Stimulated activated CD8-positive, alpha-beta memory T cell treated with anti-CD3 and anti-CD28 coated beads, Interleukin-12 subunit alpha, Interleukin-12 subunit beta, amount 100 ng/mL, for 24 hours (primary cell): Measurements from ENCODE around the gene EIF2A.
"Not testable (repeated sequence)": the region's sequence is repeated elsewhere in the genome, so short reads cannot be mapped to it uniquely, and the experiment has no call there.

Experiments
- DNase-seq: peaks from one replicate; pipeline ENCODE4 v3.0.0-alpha.2; 2020; ENCODE audit errors: extremely low read depth

The EIF2A gene

GRCh38 chr3:150602426-150603152 lies 56.0 kb downstream of the EIF2A start:
- no peak for DNase-seq

- DNase-seq: peak; percentile 82
Observed at GRCh38 chr3:150603153-150603979, 56.8 kb downstream of the EIF2A start, which contains the start of gene SELENOT. Gene SELENOT, plus strand, starts transcription at chr3:150603321. Its CDS starts 42 bp downstream, at chr3:150603363.

GRCh38 chr3:150603980-150604319 lies 57.4 kb downstream of the EIF2A start:
- no peak for DNase-seq

DNA sequence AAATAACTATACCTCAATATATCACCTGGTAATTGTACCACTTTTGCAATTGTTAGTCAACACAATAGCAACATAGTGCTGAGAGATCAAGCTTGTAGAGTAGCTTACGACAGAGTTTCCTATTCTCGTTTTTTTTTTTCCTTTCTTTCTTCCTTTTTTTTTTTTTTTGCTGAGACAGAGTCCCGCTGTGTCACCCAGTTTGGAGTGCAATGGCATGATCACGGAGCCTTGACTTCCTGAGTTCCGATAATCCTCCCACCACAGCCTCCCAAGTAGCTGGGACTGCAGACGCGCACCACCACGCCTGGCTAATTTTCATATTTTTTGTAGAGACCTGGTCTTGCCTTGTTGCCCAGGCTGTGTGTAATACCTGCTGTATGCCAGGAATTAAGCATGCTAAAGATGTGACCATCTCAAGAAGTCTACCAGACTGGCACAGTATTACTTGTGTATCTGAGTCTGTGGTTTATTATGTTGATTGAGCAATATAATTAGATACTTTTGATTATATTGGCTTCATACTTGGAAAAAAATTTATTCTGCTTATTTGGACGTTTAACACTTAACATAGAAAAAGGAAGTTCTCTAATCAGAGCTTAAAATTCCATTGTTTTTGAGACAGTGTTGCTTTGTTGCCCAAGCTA lies 59.5 kb downstream of the EIF2A start:
- DNase-seq: no peak

DNA sequence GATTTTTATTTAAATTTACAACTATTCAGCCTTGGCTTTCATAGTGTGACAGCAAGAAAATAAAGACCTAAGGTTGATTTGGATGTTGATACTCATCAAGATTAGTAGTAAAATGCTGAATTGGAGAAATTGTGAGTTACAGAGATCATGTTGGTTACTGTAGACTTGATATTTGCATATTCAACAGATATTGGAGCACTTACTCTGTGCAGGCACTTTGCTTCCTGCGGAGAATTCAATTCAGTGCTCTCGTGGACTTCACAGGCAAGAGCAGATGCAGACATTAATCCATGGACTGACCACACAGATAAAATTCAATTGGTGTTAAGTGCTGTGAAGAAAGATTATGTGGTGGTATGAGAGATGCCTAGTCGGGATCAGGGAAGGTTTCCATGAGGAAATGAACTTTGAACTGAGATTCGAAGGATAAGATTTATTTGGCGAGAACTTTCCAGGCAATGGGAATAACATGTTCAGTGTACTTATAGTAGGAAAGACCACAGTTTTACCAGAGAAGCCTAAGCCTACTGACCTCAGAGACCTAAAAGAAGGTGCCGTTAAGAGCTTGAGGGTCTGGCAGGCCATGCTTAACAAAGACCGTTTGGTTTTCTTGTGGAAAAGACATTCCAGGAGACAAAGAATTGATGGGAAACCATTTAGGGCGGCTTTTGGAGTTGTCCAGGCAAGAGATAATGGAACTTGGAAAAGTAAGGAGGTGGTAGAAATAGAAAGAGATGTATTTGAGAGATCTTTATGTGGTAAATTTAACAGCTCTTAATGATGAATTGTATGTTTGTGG lies 60.9 kb downstream of the EIF2A start:
- no peak for DNase-seq

DNA sequence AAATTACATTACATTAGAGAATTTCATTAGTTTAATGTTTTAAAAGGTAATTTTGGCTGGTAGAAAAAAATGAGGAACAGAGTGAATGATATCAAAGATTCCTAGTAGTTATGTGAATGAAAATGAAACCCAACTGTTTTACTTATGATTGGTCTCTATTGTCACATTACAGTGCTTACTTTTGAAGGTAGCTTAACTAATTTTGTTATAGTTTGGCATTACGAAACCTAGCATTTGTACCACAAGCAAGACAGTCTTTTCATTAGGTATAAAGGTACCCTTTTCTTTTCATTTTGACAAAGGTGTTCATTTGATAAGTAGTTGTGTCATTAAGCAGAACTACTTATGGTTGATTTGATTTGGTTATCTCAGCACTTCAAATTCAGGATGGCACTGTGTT lies 63.4 kb downstream of the EIF2A start:
- DNase-seq: no peak

- no peak for DNase-seq
Observed at GRCh38 chr3:150610785-150611184, 64.2 kb downstream of the EIF2A start.

DNA sequence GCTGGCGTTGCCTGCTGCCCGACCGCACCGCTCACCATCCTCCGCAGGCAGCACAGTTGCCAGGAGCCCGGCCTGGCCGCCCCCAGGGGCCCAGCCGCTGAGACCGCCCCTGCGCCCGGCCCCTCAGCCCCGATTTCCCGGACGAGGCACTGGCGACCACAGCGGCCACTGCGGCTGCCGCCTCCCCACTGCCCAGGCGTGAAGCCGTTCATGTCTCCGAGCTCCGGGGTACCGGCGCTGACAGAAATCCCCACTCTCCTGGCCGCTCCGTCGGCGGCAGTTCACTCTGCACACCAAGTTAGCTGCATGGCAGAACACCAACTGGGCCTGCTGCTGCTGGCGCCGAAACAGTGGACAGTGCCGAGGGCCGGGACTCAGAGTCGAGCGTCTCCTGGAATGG lies 65.1 kb downstream of the EIF2A start:
- no peak for DNase-seq

DNA sequence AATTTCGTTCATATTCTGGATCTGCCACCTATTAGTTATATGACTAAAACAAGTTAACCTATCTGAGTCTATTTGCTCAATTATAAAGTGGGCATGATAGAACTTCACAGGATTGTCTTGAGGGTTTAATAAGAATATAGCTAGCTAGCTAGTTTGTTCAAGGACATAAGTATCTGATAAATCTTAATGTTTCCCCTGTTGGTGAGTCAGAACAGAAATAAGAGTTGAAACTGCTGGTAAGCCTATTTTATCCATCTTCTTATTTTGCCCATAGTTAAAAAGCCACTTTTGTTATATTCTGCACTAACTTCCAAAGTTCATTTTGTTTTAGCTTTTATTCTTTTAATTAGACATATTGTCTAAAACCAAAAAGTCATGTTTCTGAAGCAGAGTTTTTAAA lies 65.9 kb downstream of the EIF2A start:
- DNase-seq: no peak

DNA sequence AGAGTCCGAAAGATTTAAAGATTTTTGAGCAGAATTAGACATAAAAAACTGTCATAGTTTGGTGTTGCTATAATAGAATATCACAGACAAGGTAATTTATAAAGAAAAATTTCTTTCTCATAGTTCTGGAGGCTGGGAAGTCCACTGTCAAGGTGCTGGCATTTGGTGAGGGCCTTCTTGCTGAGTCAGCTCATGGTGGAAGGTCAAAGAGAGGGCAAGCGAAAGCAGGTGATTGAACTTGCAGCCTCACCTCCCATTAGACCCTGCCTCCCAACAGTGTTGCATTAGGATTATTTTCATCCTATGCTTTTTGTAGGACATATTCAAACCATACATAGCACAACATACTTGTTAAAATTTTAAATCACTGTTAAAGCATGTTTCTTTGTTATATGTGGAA lies 66.4 kb downstream of the EIF2A start:
- DNase-seq: no peak

DNA sequence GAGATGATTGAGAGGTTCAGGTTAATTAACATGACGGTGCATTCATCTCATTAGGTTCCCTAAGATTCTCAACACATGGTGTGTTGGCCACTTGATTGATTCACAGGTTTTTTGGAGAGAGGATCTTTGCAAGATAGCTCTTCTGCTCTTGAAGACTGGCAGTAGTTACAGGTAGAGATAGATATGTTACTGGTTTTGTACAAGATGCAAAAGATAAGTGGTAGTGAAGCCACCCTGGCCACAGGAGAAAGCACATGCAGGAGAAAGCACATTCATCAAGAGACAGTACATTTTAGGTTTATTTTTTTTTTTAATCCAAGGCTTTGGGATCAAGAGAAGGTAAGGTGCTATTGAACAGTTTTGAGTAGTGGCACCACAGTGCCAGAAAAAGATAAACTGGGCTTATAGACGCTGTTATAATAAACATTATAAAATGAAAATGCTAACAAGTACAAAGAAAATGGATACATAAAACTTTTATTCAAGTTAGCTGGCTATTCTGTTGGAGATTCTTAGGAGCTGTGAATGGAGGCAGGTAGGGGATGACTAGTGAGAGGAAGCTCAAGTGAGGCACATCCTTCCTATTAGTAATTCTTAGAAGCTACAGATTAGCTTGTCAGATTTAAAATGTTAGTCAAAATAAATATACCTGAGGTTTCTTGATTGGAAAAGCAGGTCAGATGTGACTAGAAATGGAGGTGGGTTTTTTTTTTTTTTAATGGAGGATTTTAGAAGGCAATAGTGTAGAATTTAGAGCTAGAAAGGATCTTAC lies 67.3 kb downstream of the EIF2A start:
- DNase-seq: no peak

- no peak for DNase-seq
Observed at GRCh38 chr3:150620002-150620689, 73.6 kb downstream of the EIF2A start.

DNA sequence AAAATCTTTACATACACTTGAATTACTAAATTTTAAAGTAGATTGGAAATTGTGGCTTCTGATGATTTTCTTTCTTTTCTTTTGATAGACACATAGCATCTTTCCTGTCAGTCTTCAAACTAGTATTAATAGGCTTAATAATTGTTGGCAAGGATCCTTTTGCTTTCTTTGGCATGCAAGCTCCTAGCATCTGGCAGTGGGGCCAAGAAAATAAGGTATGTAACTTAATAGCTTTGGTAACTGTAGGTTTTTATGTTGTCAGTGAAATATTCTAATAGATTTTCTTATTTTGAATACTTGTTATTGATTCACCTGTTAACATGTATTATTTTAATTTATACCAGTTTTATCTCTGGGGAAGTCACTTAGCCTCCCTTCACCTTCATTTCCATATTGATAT lies 76.4 kb downstream of the EIF2A start:
- DNase-seq: not testable (repeated sequence)

GRCh38 chr3:150623945-150624344 lies 77.4 kb downstream of the EIF2A start:
- DNase-seq: no peak

- no peak for DNase-seq
Observed at GRCh38 chr3:150626148-150626930, 79.8 kb downstream of the EIF2A start.

GRCh38 chr3:150627557-150627956 lies 81.0 kb downstream of the EIF2A start:
- no peak for DNase-seq

- DNase-seq: no peak
Observed at GRCh38 chr3:150631515-150632221, 85.1 kb downstream of the EIF2A start.

GRCh38 chr3:150635076-150635475 lies 88.5 kb downstream of the EIF2A start:
- no peak for DNase-seq

DNA sequence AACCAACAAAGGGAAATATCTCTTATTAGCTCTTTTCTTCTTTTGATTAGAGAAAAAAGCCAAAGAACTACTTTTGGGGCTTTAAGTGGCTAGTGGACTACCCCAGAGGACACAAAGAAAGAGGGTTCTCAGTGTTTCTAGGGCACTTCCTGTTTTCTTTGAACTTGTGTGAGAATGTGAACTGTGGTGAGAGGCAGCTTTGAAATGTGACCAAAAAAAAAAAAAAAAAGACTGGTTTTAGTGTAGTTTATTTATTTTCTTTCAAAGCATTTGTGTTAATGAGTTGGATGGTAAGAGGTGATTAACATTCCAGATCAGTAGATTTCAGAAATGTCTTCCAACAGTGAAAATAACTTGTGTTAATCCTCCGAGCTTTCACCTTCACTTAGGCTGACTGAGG lies 88.9 kb downstream of the EIF2A start:
- DNase-seq: no peak
